OCI-LY7 (cell line): ENCODE results near the gene FOLR2.

Source experiments
- CTCF ChIP-seq: fragments of 200-600 bp; sonication (generic); conservative IDR thresholded peaks from 2 replicates; pipeline ENCODE4 v1.5.1; 2014; ENCODE audit warnings: mild to moderate bottlenecking, antibody characterized with exemption, low read length, moderate library complexity, mixed read lengths
- EZH2phosphoT487 ChIP-seq: fragments of 200-600 bp; sonication (generic); IDR thresholded peaks from 2 replicates; pipeline ENCODE4 v1.6.1; 2018; ENCODE audit warnings: low read depth, borderline replicate concordance, mild to moderate bottlenecking, mixed run types, antibody characterized with exemption, low read length, moderate library complexity, mixed read lengths

DNA sequence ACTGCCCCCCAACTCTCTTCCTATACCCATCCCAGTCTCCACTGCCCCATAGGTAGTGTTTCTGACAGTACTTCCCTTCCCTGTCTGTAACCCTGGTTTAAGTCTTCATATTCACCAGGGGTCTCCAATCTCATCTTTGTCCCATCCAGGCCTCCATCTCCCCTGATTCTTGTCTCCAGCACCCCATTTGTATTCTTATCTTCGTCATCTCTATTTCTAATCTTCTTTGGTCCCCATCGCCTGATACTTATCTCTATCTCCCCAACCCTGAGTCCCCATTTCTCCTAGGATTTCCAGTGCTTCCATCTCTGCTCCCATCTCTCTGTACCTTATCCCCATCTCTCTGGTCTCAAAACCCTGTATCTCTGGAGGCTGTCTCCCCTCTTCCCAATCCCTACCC is 25.5 kb downstream of the FOLR2 start:
- no peak for TF ChIP-seq CTCF
- no peak for TF ChIP-seq EZH2phosphoT487
